ENCODE measurements around the gene SH2D4B.
A peak's percentile ranks its signal among the peaks of the same experiment; 100 is the strongest.

The SH2D4B gene

DNA sequence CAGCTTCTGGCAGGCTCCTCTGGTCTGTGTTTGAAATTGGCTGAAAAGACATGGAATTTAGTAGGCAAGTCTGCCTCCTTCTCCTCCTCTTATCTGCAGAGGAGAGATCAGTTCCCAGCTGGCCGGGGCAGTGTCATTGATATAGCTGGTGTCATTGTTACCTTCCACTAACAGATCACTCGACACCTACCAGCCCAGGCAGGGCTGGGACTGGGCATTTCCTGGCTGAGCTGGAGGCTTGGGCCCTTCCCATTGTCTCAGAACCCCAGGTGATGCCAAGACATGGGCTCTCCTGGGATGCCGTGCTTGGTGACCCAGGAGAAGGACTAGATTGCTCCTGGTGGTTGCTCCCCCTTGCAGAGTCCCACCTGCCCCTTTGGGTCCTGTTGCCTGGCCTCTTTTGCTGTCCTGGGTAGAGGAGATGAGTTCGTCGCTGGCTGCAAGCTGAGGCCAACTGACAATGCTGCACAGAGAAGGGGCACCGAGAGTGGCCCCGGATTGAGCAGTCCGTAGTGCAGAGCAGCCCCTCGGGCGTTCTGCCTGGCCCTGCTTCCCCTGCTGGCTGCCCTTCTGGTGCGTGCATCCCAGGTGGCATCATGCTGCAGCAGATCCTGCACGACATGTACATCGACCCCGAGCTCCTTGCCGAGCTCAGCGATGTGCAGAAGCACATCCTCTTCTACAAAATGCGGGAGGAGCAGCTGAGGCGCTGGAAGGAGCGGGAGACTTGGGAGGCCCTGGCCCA is at the start of gene SH2D4B:
TSS of gene SH2D4B (plus strand) at position 167 of the 745 bp plus-strand sequence. CDS start at position 597, 430 bp downstream.
- no peak for ATAC-seq
- peak within 1 kb of the TSS; percentile 98 for H3K27ac Mint-ChIP-seq
- peak in 1 of 2 donors; percentile 48 for DNase-seq (ENCODE audit: low spot score in 2 of 2)

DNA sequence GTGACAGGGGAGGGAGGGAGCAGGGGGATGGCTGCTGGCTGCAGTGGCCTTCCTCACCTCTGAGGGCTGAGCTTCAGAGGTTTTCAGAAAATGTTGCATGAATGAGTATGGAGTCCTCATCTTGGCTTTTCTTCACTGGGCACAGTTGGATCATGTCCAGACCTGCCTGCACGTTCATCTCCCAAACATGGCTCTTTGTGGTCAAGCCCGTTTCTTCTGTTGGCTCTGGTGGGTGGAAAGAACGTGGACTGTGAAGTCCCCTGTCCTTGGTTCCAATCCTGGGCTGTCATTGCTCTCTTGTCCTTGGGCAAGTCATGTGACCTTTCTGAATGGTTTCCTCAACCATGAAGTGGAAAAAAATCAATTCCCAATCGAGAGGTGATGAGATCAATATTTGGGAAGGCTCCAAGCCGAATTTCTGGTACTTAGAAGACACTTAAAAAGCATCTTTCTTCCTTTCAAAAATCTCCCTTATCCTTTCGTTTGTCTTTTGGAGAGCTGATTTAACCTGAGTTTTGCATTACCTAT is 49.1 kb upstream of the SH2D4B start:
- Mint-ChIP-seq H3K36me3 (peaks cover 67% of the 10 kb centered on the region), H3K27ac (peak overlapping the region; percentile 94), H3K9me3 (no peaks in the 10 kb centered on the region), H3K4me3 (peak overlapping the region; percentile 67), H3K4me1 (peaks cover 96% of the 10 kb centered on the region)
- no peak for DNase-seq (ENCODE audit: low spot score in 2 of 2)
- no peak for ATAC-seq

More for the DNA sequence above, at the start of gene SH2D4B:
- Mint-ChIP-seq H3K4me1 (peaks cover 35% of the 10 kb centered on the region), H3K9me3 (no peaks in the 10 kb centered on the region), H3K36me3 (peaks cover 9% of the 10 kb centered on the region), H3K4me3 (peak within 1 kb of the TSS; percentile 84)

DNA sequence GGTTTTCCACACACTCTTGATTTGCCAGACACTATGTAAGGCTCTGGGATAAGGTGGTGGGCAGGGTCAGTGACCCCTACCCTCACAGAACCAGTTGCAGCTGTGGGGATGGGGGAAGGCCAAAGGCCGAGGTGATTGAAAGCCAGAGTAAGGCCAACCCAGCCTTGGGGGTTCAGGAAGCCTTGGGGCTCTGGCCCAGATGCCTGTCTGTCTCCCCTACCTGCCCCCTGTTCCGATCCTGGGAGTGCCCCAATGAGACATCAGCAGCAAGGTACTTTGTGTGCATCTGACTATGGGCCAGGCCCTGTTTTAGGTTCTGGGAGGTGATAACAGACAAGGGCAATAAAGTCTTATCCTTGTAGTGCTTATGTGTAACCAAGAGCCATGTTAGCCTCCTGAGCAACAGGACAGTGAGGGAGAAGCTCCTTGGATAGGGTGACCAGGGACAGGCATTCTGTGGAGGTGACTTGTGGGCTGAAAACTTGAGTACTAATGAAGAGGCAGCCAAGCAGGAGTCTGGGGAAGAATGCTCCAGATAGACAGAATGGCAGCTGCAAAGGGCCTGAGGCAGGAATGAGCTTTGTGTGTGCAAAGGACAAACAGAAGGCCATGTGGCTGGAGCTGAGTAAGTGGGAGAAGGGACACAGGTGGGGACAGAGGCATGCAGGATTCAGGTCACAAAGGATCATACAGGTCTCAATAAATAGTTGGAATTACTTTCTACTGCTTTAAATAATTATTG is 48.2 kb upstream of the SH2D4B start:
- no peak for DNase-seq (ENCODE audit: low spot score in 2 of 2)
- Mint-ChIP-seq H3K27ac (peak overlapping the region; percentile 94), H3K36me3 (peaks cover 62% of the 10 kb centered on the region), H3K4me3 (no peak overlapping the region), H3K9me3 (no peaks in the 10 kb centered on the region), H3K4me1 (peaks cover 96% of the 10 kb centered on the region)
- ATAC-seq: no peak

DNA sequence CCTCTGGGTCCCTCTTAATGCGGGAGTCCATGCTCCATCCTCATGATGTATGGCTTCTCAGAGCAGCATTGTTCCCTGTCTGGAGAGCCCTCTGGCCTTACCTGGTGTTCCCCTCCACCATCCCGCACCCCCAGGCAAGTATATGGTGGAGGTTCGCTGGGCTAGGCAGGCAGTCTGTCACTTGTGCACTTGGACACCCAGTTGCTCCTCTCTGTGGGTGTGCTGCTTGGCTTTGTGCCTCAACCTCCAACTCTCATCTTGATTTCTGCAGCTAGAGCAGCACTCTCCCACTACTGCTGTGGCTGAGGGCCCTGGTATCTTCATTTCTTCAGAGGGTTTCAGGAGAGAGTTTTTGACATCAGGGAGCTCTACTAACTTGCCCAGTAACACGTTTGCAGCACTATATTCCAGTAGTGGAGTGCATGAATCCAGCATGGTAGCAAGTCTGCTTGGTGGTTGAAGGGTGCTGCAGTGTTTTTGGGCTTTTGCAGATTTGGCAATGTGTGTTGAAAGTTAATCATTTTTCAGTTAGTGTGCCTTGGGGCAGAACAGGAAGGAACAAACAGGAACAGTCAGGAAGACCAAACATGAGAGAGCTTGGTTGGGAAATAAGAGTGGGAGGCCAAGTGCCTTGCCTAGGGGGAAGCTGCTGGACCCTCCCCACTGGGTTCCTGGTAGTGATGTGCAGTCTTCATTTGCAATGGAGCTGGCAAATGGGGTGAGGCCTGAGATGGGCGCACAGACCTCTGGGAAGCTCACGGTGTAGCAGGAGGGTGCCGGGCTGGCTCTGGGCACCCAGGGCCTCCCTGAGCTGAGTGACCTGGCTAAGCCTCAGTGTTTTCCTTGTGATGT is 46.2 kb upstream of the SH2D4B start:
- ATAC-seq: no peak
- Mint-ChIP-seq H3K36me3 (peaks cover 64% of the 10 kb centered on the region), H3K4me1 (peaks cover 90% of the 10 kb centered on the region), H3K9me3 (no peaks in the 10 kb centered on the region), H3K27ac (peak overlapping the region; percentile 94), H3K4me3 (no peak overlapping the region)
- no peak for DNase-seq (ENCODE audit: low spot score in 2 of 2)

DNA sequence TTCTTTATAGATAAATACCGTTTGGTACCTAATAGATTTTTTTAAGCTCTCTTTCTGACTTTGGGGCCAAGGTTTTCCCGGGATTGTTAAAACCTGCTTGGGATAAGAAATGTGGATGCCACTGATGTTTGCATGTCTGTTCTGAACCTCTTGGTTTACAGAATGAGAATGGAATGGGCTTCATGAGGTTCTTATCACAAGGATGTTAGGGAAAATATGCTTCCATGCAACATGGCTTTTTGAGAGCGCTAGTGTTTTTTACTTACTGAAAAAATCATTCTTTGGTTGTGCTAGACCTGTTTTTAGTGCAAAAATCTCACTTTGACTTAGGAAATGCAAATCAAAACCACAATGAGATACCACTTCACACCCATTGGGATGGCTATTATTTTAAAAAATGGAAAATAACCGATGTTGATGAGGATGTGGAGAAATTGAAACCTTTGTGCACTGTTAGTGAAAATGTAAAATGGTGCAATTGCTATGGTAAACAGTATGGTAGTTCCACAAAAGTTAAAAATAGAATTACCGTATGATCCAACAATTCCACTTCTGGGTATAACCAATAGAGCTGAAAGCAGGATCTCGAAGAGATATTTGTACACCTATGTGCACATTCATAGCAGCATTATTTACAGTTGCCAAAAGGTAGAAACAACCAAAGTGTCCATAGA is 44.7 kb upstream of the SH2D4B start:
- peak overlapping the region; percentile 39 for H3K27ac Mint-ChIP-seq

DNA sequence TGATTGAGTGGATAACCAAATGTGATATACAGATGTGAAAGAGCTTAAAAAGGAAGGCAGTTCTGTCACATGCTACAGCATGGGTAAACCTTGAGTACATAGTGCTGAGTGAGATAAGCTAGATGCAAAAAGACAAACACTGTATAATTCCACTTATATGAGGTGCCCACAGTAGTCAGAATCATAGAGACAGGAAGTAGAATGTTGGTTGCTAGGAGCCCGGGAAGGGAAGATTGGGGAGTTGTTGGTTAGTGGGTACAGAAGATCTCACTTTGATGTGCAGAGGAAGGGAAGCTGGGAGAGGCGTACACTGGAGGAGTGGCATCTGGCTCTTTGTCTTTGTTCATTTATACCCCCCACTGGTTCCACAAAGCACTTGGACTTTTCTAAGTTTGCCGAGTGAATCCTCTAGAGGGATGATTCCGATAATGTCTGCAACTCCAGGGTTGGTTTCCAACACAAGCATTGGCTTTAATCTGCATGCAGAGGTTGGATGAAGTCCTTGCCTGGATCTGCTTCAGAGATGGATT is 44.1 kb upstream of the SH2D4B start:
- peak overlapping the region; percentile 39 for H3K27ac Mint-ChIP-seq
- no peak for DNase-seq (ENCODE audit: low spot score in 2 of 2)
- peaks cover 65% of the 10 kb centered on the region for H3K36me3 Mint-ChIP-seq
- ATAC-seq: peak; percentile 74
- H3K4me3 Mint-ChIP-seq: peak overlapping the region; percentile 20
- H3K4me1 Mint-ChIP-seq: peaks cover 91% of the 10 kb centered on the region
- peaks cover 5% of the 10 kb centered on the region for H3K9me3 Mint-ChIP-seq

More for the DNA sequence above, 44.7 kb upstream of the SH2D4B start:
- peak overlapping the region; percentile 20 for H3K4me3 Mint-ChIP-seq
- DNase-seq (ENCODE audit: low spot score in 2 of 2): no peak
- H3K9me3 Mint-ChIP-seq: peaks cover 5% of the 10 kb centered on the region
- peaks cover 68% of the 10 kb centered on the region for H3K36me3 Mint-ChIP-seq
- H3K4me1 Mint-ChIP-seq: peaks cover 90% of the 10 kb centered on the region
- ATAC-seq: no peak

DNA sequence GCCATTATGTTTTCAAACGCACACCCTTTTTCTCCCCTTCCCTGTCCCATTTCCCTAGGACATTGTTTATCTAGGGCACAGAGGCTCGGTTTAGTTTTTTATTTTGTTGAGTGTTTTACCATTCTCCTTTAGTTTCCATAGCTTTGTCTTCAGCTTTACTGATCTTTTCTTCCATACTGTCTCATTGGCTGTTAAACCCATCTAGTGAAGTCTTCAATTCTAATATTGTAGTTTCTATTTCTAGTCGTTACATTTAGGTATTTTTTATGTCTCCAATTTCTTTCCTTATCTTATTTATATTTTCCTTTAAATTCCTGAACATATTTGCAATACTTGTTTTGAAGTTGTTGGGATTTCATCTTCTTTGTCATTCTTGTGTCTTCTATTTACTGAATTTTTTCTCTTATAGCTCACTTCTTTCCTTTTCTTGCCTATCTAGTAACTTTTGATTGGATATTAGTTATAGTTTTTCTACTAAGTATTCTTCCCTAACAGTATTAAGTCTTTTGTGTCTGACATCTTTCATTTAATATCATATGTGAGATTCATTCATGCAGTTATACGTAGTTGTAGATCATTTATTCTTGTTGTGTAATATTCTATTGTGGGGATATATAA is 41.0 kb upstream of the SH2D4B start:
- Mint-ChIP-seq H3K4me1 (peaks cover 91% of the 10 kb centered on the region), H3K36me3 (peaks cover 44% of the 10 kb centered on the region), H3K9me3 (peaks cover 5% of the 10 kb centered on the region), H3K27ac (no peak overlapping the region), H3K4me3 (no peak overlapping the region)
- ATAC-seq (no peak), DNase-seq (ENCODE audit: low spot score in 2 of 2) (no peak)

DNA sequence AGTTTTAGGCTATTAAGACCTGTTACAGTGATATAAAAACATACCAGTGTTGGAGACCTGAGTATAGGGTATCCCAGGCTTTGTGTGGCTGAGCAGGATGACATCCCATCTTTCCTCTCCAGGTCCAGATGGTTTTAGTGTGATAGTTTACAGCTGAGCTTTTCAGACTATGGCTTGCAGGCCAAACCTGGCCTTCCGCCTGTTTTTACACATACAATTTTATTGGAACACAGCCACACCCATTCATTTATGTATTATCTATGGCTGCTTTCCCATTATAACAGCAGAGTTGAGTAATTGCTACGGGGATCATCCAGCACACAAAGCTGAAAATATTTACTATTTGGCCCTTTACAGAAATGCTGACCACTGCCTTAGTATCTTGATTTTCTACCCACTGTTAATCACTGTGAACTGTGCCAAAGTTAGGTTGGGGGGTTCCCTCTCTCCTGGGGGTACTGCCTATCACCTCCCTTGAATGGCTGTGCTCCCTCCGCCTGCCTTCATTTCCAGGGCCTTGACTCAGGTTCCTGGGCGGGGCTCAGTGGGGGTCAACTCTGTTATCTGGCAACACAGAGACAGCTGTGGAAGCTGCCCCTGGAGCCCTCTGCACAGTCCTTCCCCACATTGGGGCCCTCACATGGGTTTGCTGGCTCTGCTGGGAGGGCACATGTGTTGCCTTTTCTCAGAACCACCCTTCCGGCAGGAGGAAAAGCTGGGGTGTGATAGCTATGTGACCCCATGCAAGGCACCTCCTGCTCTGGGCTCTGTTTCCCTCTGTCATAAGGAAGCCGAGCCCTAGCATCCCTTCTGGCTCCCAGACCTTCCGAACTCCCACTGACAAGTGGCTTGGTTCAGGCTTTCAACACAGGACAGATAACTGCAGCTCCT is 40.3 kb upstream of the SH2D4B start:
- ATAC-seq: peak; percentile 15
- Mint-ChIP-seq H3K36me3 (peaks cover 36% of the 10 kb centered on the region), H3K9me3 (peaks cover 5% of the 10 kb centered on the region), H3K4me3 (peak overlapping the region; percentile 63), H3K27ac (peak overlapping the region; percentile 86), H3K4me1 (peaks cover 92% of the 10 kb centered on the region)
- no peak for DNase-seq (ENCODE audit: low spot score in 2 of 2)

DNA sequence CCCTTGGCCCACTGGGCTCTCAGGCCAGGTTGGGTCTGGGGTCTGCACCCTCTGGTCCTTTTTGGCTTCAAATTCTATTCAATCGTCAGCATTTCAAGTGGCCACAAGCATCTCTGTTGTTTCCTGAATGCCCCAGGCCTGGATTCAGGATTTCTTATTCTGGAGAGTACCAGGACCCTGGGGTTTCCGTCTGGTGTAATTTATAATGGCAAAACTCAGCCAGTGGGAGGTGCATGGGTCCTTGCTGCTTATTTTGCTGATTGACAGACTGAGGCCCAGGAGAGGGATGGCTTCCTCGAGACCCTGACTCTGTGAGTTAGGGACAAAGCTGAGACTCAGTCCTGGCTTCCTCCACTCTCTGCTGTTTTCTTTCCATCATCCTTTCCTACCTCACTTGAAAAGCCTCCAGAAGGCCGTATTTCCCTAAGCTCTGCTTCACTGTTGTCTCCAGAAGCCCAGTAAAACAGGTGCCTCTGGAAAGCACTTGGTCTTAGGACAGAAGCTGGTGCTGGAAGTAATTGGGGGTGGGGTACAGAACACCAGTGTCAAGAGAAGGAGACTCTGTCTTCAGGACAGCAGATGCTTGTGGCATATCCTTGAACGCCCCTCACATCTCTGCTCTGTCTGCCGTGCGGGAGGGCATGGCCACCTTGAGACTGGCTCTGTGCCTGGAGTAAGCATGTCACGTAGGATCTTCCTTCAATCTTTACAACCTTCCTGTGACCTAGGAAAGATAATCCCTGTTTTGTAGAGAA is 39.4 kb upstream of the SH2D4B start:
- peaks cover 32% of the 10 kb centered on the region for H3K36me3 Mint-ChIP-seq

DNA sequence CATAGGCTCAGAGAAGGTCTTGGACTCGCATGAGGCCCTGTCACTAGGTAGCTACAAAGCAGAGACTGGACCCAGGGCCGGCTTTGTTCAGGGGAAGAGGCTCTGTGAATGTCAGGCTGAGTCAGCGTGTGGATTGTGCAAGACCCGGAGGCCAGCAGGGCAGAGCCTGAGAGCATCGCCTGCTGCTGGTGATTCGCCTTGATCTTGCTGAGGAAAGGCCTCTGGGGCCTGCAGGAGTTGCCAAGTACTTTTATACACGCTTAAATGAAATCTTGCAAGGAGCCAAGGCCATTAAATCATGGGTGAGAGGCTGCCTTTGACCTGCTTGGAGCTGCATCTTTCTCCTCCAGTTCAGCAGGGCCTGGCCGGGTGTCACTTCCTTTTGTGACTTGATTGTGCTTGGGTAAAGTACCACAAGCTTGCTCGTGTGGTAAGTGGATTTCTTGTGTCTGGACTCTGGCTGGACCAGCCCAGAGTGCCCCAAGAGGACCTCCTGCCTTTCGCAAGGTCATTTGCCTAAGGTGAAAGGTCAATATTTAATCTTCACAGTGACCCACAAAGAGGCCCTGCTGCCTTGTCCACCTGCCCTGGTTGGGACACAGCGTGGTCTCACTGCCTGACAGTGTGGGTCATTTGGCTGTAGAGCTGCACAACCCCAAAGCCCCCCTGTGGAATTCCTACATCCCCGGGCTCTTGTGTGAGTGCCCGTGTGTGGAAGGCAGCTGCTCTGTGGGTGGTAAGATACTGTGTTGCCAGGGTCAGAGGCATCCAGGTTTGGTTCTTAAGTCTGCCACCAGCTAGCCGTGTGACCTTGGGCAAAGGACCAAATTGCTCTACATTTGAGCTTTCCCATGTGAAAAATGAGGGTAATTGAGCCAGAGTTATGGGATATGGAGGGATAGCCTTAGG is 38.6 kb upstream of the SH2D4B start:
- ATAC-seq (peak; percentile 90), DNase-seq (ENCODE audit: low spot score in 2 of 2) (peak in 1 of 2 donors; percentile 76)
- peaks cover 94% of the 10 kb centered on the region for H3K4me1 Mint-ChIP-seq
- peak overlapping the region; percentile 86 for H3K27ac Mint-ChIP-seq
- H3K4me3 Mint-ChIP-seq: peak overlapping the region; percentile 63
- peaks cover 32% of the 10 kb centered on the region for H3K36me3 Mint-ChIP-seq
- H3K9me3 Mint-ChIP-seq: peaks cover 5% of the 10 kb centered on the region

More for the DNA sequence above, 39.4 kb upstream of the SH2D4B start:
- Mint-ChIP-seq H3K9me3 (peaks cover 5% of the 10 kb centered on the region), H3K27ac (peak overlapping the region; percentile 86), H3K4me3 (peak overlapping the region; percentile 63), H3K4me1 (peaks cover 94% of the 10 kb centered on the region)
- ATAC-seq: peak; percentile 41
- peak in 1 of 2 donors; percentile 58 for DNase-seq (ENCODE audit: low spot score in 2 of 2)

DNA sequence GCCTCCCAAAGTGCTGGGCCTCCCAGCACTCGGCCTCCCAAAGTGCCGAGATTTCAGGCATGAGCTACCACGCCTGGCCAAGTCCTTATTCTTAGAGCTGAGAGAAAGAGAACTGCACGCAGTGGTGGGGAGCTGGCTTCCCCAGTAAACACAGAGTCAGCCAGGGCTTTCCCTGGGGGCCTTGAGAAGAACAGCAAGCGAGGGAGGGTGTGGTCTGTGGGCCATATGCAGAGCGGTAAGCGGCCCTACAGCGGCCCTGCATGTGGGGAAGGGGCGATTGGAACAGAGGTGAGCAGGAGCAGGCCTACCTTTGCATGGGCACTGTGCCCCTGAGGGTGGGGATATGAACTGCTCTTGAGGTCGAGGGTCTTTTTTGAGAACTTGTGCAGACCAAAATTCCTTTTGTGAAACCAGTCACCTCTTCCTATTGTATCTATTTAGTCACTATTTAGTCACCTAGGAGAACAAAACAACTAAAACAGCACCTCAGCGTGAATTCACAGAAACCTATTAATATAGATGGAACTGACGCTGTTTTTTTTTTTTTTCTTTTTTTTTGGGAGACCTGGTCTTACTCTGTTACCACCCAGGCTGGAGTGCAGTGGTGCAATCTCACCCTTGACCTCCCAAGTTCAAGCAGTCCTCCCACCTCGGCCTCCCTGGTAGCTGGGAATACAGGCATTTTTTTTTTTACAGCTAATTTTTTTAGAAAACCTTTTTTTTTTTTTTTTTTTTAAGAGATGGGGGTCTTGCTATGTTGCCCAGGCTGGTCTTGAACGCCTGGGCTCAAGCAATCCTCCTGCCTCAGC is 36.9 kb upstream of the SH2D4B start:
- no peak for DNase-seq (ENCODE audit: low spot score in 2 of 2)
- H3K36me3 Mint-ChIP-seq: peaks cover 19% of the 10 kb centered on the region
- peak; percentile 47 for ATAC-seq

More for the DNA sequence above, 36.9 kb upstream of the SH2D4B start:
- Mint-ChIP-seq H3K27ac (peak overlapping the region; percentile 86), H3K4me3 (peak overlapping the region; percentile 63), H3K4me1 (peaks cover 97% of the 10 kb centered on the region), H3K9me3 (peaks cover 5% of the 10 kb centered on the region)

Measured in stimulated activated effector memory CD8-positive, alpha-beta T cell treated with anti-CD3 and anti-CD28 coated beads, Interleukin-12 subunit alpha, Interleukin-12 subunit beta, amount 100 ng/mL, for 72 hours (primary cell).